HEK293 (cell line): ENCODE measurements around the gene KIF5B.

ENCODE experiments used
- ELK4 ChIP-seq: IDR thresholded peaks from 2 replicates; pipeline ENCODE4 v1.6.1; 2011; ENCODE audit warnings: mild to moderate bottlenecking, low read depth, low read length, borderline replicate concordance
- KLF16 ChIP-seq: fragments of 450-650 bp; formaldehyde crosslinking; IDR thresholded peaks from 2 replicates; pipeline ENCODE4 v1.5.1; 2017; ENCODE audit warnings: missing biosample characterization, missing genetic modification characterization
- KLF8 ChIP-seq: fragments of 450-650 bp; formaldehyde crosslinking; IDR thresholded peaks from 2 replicates; pipeline ENCODE4 v1.5.1; 2016; ENCODE audit warnings: missing biosample characterization, missing genetic modification characterization
- OVOL3 ChIP-seq: fragments of 450-650 bp; formaldehyde crosslinking; IDR thresholded peaks from 2 replicates; pipeline ENCODE4 v1.5.1; 2016; ENCODE audit warnings: missing biosample characterization, missing genetic modification characterization
- RBAK ChIP-seq: fragments of 450-650 bp; formaldehyde crosslinking; IDR thresholded peaks from 2 replicates; pipeline ENCODE4 v1.5.1; 2016; ENCODE audit warnings: missing biosample characterization, missing genetic modification characterization
- REPIN1 ChIP-seq: fragments of 450-650 bp; formaldehyde crosslinking; IDR thresholded peaks from 2 replicates; pipeline ENCODE4 v1.5.1; 2017; ENCODE audit warnings: missing biosample characterization, missing genetic modification characterization, low read depth
- SETDB1 ChIP-seq: IDR thresholded peaks from one replicate; pipeline ENCODE4 v1.6.1; 2017; ENCODE audit warnings: mild to moderate bottlenecking, low read length, moderate library complexity, mixed read lengths; ENCODE audit not compliant: insufficient read length
- TRIM28 ChIP-seq: IDR thresholded peaks from 2 replicates; pipeline ENCODE4 v1.6.1; 2011; ENCODE audit warnings: low read length, control low read depth, borderline replicate concordance
- ZBTB17 ChIP-seq: fragments of 450-650 bp; formaldehyde crosslinking; IDR thresholded peaks from 2 replicates; pipeline ENCODE4 v1.5.1; 2016; ENCODE audit warnings: missing biosample characterization, missing genetic modification characterization
- ZBTB44 ChIP-seq: fragments of 450-650 bp; IDR thresholded peaks from 2 replicates; pipeline ENCODE4 v1.5.1; 2018; ENCODE audit warnings: missing biosample characterization, mild to moderate bottlenecking, missing genetic modification characterization
- ZEB2 ChIP-seq: fragments of 450-650 bp; formaldehyde crosslinking; IDR thresholded peaks from 2 replicates; pipeline ENCODE4 v1.5.1; 2016; ENCODE audit warnings: missing biosample characterization, missing genetic modification characterization
- ZFP37 ChIP-seq: fragments of 450-650 bp; formaldehyde crosslinking; IDR thresholded peaks from 2 replicates; pipeline ENCODE4 v1.5.1; 2016; ENCODE audit warnings: missing biosample characterization, missing genetic modification characterization
- ZFP41 ChIP-seq: fragments of 450-650 bp; formaldehyde crosslinking; IDR thresholded peaks from 2 replicates; pipeline ENCODE4 v1.5.1; 2016; ENCODE audit warnings: missing biosample characterization, missing genetic modification characterization, borderline replicate concordance
- ZIC2 ChIP-seq: fragments of 450-650 bp; formaldehyde crosslinking; IDR thresholded peaks from 2 replicates; pipeline ENCODE4 v1.5.1; 2016; ENCODE audit warnings: missing biosample characterization, missing genetic modification characterization
- ZNF155 ChIP-seq: fragments of 450-650 bp; formaldehyde crosslinking; IDR thresholded peaks from 2 replicates; pipeline ENCODE4 v1.5.1; 2016; ENCODE audit warnings: missing biosample characterization, missing genetic modification characterization
- ZNF169 ChIP-seq: fragments of 450-650 bp; formaldehyde crosslinking; IDR thresholded peaks from 2 replicates; pipeline ENCODE4 v1.5.1; 2016; ENCODE audit warnings: missing biosample characterization, missing genetic modification characterization
- ZNF214 ChIP-seq: fragments of 450-650 bp; formaldehyde crosslinking; IDR thresholded peaks from 2 replicates; pipeline ENCODE4 v1.5.1; 2017; ENCODE audit warnings: missing biosample characterization, mild to moderate bottlenecking, missing genetic modification characterization, borderline replicate concordance
- ZNF221 ChIP-seq: fragments of 450-650 bp; formaldehyde crosslinking; IDR thresholded peaks from 2 replicates; pipeline ENCODE4 v1.5.1; 2017; ENCODE audit warnings: missing biosample characterization, missing genetic modification characterization, borderline replicate concordance
- ZNF26 ChIP-seq: fragments of 450-650 bp; formaldehyde crosslinking; IDR thresholded peaks from 2 replicates; pipeline ENCODE4 v1.5.1; 2016; ENCODE audit warnings: missing biosample characterization, missing genetic modification characterization
- ZNF324 ChIP-seq: fragments of 450-650 bp; formaldehyde crosslinking; IDR thresholded peaks from 2 replicates; pipeline ENCODE4 v1.5.1; 2016; ENCODE audit warnings: missing biosample characterization, missing genetic modification characterization
- ZNF473 ChIP-seq: fragments of 450-650 bp; formaldehyde crosslinking; IDR thresholded peaks from 2 replicates; pipeline ENCODE4 v1.5.1; 2017; ENCODE audit warnings: missing biosample characterization, missing genetic modification characterization
- ZNF514 ChIP-seq: fragments of 450-650 bp; formaldehyde crosslinking; IDR thresholded peaks from 2 replicates; pipeline ENCODE4 v1.5.1; 2016; ENCODE audit warnings: missing biosample characterization, missing genetic modification characterization
- ZNF518A ChIP-seq: fragments of 450-650 bp; formaldehyde crosslinking; conservative IDR thresholded peaks from 2 replicates; pipeline ENCODE4 v1.5.1; 2016; ENCODE audit warnings: low read depth, missing biosample characterization, missing genetic modification characterization
- ZNF544 ChIP-seq: fragments of 450-650 bp; formaldehyde crosslinking; IDR thresholded peaks from 2 replicates; pipeline ENCODE4 v1.5.0; 2017; ENCODE audit warnings: missing biosample characterization, missing genetic modification characterization
- ZNF555 ChIP-seq: fragments of 450-650 bp; formaldehyde crosslinking; conservative IDR thresholded peaks from 2 replicates; pipeline ENCODE4 v1.5.1; 2017; ENCODE audit warnings: missing biosample characterization, mild to moderate bottlenecking, missing genetic modification characterization, inconsistent platforms
- ZNF571 ChIP-seq: fragments of 450-650 bp; formaldehyde crosslinking; IDR thresholded peaks from 2 replicates; pipeline ENCODE4 v1.5.0; 2017; ENCODE audit warnings: missing biosample characterization, missing genetic modification characterization
- ZNF580 ChIP-seq: fragments of 450-650 bp; formaldehyde crosslinking; IDR thresholded peaks from 2 replicates; pipeline ENCODE4 v1.5.1; 2016; ENCODE audit warnings: missing biosample characterization, missing genetic modification characterization
- ZNF654 ChIP-seq: fragments of 450-650 bp; formaldehyde crosslinking; IDR thresholded peaks from 2 replicates; pipeline ENCODE4 v1.5.1; 2016; ENCODE audit warnings: low read depth, missing biosample characterization, missing genetic modification characterization
- ZNF777 ChIP-seq: fragments of 450-650 bp; formaldehyde crosslinking; IDR thresholded peaks from 2 replicates; pipeline ENCODE4 v1.5.1; 2017; ENCODE audit warnings: missing biosample characterization, missing genetic modification characterization, borderline replicate concordance
- ZSCAN23 ChIP-seq: fragments of 450-650 bp; formaldehyde crosslinking; IDR thresholded peaks from 2 replicates; pipeline ENCODE4 v1.5.1; 2016; ENCODE audit warnings: missing biosample characterization, missing genetic modification characterization
- ZXDB ChIP-seq: fragments of 450-650 bp; formaldehyde crosslinking; IDR thresholded peaks from 2 replicates; pipeline ENCODE4 v1.5.1; 2016; ENCODE audit warnings: missing biosample characterization, missing genetic modification characterization

KIF5B gene

GRCh38 chr10:32056136-32057035, at the start of gene KIF5B (continued):
- no peak for TF ChIP-seq ZNF518A (tag by site-specific recombination)
- TF ChIP-seq ZNF571 (tag by site-specific recombination), result no peak
- no peak for TF ChIP-seq RBAK
- no peak for TF ChIP-seq ZNF169
- TF ChIP-seq KLF8 (tag by site-specific recombination), result peak; percentile 52; the same call in 1 of the 2 replicates
- no peak for TF ChIP-seq REPIN1
- TF ChIP-seq ZNF324 (tag by site-specific recombination), result peak; percentile 73; the same call in 1 of the 2 replicates
- TF ChIP-seq ZNF473, result no peak
- peak; percentile 69; the same call in 1 of the 2 replicates for TF ChIP-seq ZEB2
- no peak for TF ChIP-seq TRIM28
- TF ChIP-seq ZXDB (tag by site-specific recombination), result peak; percentile 67
- peak; percentile 78 for TF ChIP-seq ZBTB17 (tag by site-specific recombination)
- no peak for TF ChIP-seq SETDB1
- TF ChIP-seq ZNF544 (tag by site-specific recombination), result no peak
- TF ChIP-seq ZNF514, result no peak
- TF ChIP-seq ZSCAN23 (tag by site-specific recombination), result peak; percentile 47; the same call in 1 of the 2 replicates
- TF ChIP-seq KLF16 (tag by site-specific recombination), result peak; percentile 62; the same call in 1 of the 2 replicates
- no peak for TF ChIP-seq ZBTB44
- TF ChIP-seq OVOL3 (tag by site-specific recombination), result peak; percentile 52; the same call in 1 of the 2 replicates
- TF ChIP-seq ZNF654 (tag by site-specific recombination), result no peak
- no peak for TF ChIP-seq ZIC2 (tag by site-specific recombination)
- no peak for TF ChIP-seq ZNF155
- no peak for TF ChIP-seq ZNF580 (tag by site-specific recombination)
- TF ChIP-seq ZFP41 (tag by site-specific recombination), result no peak
- TF ChIP-seq ZNF777 (tag by site-specific recombination), result no peak
- no peak for TF ChIP-seq ZNF26 (tag by site-specific recombination)
- no peak for TF ChIP-seq ZNF221 (tag by site-specific recombination)
- TF ChIP-seq ZFP37 (tag by site-specific recombination), result peak; percentile 85
- no peak for TF ChIP-seq ELK4
- no peak for TF ChIP-seq ZNF555 (tag by site-specific recombination)
- no peak for TF ChIP-seq ZNF214 (tag by site-specific recombination)
